Naive thymus-derived CD4-positive, alpha-beta T cell (primary cell): Measurements from ENCODE around the gene MEX3D. TPM values are rescaled to one million over a fixed set of nuclear protein-coding genes. Genes with fewer than 3 reads are reported as not detected.
A peak's percentile ranks its signal among the peaks of the same experiment; 100 is the strongest.

Experiments used
- ATAC-seq: fragments of 150-1000 bp; cut with Tn5 transposase; 2 replicates; pipeline ENCODE4 v1.10.0; 2021; ENCODE audit warnings: mild to moderate bottlenecking, moderate library complexity
- CTCF ChIA-PET: fragments of 350-600 bp; sonication (Branson Sonifier 250); formaldehyde crosslinking; loops from one replicate; lab custom pipeline; 2021; ENCODE audit warnings: antibody characterized with exemption; lab: Charles Lee
- POLR2A ChIA-PET: fragments of 350-600 bp; sonication (Branson Sonifier 250); formaldehyde crosslinking; loops from one replicate; lab custom pipeline; 2021; ENCODE audit warnings: antibody characterized with exemption, inconsistent platforms; lab: Charles Lee
- DNase-seq, 9 donors: peaks; one replicate each; pipeline versions ENCODE4 v3.0.0 to v3.0.0-alpha.2; 2020 to 2022; ENCODE audit warnings: mixed read lengths in 1 of 9
- H3K27ac ChIP-seq: one replicate; pipeline ENCODE4 v1.7.0; 2013; ENCODE audit warnings: mild to moderate bottlenecking, low read depth, low read length, moderate library complexity
- H3K27me3 ChIP-seq, 2 donors: one replicate each; pipeline ENCODE4 v1.7.0; 2013; ENCODE audit warnings: low read length in 2 of 2, mild to moderate bottlenecking in 2 of 2, moderate library complexity in 2 of 2; ENCODE audit not compliant: control insufficient read depth in 2 of 2, insufficient read depth in 2 of 2
- H3K36me3 ChIP-seq, 3 experiments: 1 replicate in 2 of 3; 2 replicates in 1 of 3; pipeline ENCODE4 v1.7.0; 2013; ENCODE audit warnings: low read length in 3 of 3, mild to moderate bottlenecking in 3 of 3, moderate library complexity in 1 of 3; ENCODE audit not compliant: insufficient read depth in 3 of 3, control insufficient read depth in 2 of 3
- H3K4me1 ChIP-seq, 2 donors: one replicate each; pipeline ENCODE4 v1.7.0; 2013; ENCODE audit warnings: low read length in 2 of 2, mild to moderate bottlenecking in 2 of 2, moderate library complexity in 1 of 2; ENCODE audit not compliant: control insufficient read depth in 2 of 2, insufficient read depth in 2 of 2
- H3K4me3 ChIP-seq: 2 replicates; pipeline ENCODE4 v1.7.0; 2013; ENCODE audit warnings: mild to moderate bottlenecking, low read length
- H3K9me3 ChIP-seq, 3 experiments: 1 replicate in 2 of 3; 2 replicates in 1 of 3; pipeline ENCODE4 v1.7.0; 2013; ENCODE audit warnings: low read length in 3 of 3; ENCODE audit not compliant: control insufficient read depth in 2 of 3
- H3K27ac Mint-ChIP-seq, 9 donors: one replicate each; pipeline ENCODE4 v1.8.0; 2020 to 2022; ENCODE audit warnings: mixed read lengths in 9 of 9, mild to moderate bottlenecking in 8 of 9, moderate library complexity in 5 of 9, inconsistent platforms in 2 of 9
- H3K27me3 Mint-ChIP-seq, 5 donors: one replicate each; pipeline ENCODE4 v1.8.0; 2021 to 2022; ENCODE audit warnings: mixed read lengths in 5 of 5, mild to moderate bottlenecking in 1 of 5
- H3K36me3 Mint-ChIP-seq, 5 donors: one replicate each; pipeline ENCODE4 v1.8.0; 2020 to 2022; ENCODE audit warnings: mixed read lengths in 5 of 5, mild to moderate bottlenecking in 3 of 5, inconsistent platforms in 1 of 5
- H3K4me1 Mint-ChIP-seq, 7 donors: one replicate each; pipeline ENCODE4 v1.8.0; 2020 to 2022; ENCODE audit warnings: mixed read lengths in 7 of 7, mild to moderate bottlenecking in 3 of 7, inconsistent platforms in 1 of 7
- H3K4me3 Mint-ChIP-seq, 10 donors: one replicate each; pipeline ENCODE4 v1.8.0; 2020 to 2022; ENCODE audit warnings: mild to moderate bottlenecking in 10 of 10, mixed read lengths in 10 of 10, moderate library complexity in 6 of 10, inconsistent platforms in 2 of 10
- H3K9me3 Mint-ChIP-seq, 11 donors: one replicate each; pipeline ENCODE4 v1.8.0; 2020 to 2022; ENCODE audit warnings: mixed read lengths in 11 of 11, mild to moderate bottlenecking in 4 of 11, inconsistent platforms in 1 of 11, moderate library complexity in 1 of 11
- intact Hi-C, 2 donors: fragments of 100-400 bp; cut with micrococcal nuclease; formaldehyde crosslinking; loops; one replicate each; pipeline ENCODE4 v1.15.1; 2023
- polyA plus RNA-seq, 2 donors: library from polyadenylated mRNA; unstranded; fragments of 300-500 nt; fragmentation: Illumina TruSeq; gene quantifications; one replicate each; pipeline ENCODE4 v1.2.3, GENCODE V29; 2021
- total RNA-seq, 6 experiments: library from RNA in 5 of 6; stranded (reverse) in 5 of 6; gene quantifications; 1 replicate in 5 of 6; 2 replicates in 1 of 6; pipeline ENCODE4 v1.2.3 and lab custom pipeline; 2021 to 2026

The MEX3D gene
- total and polyA plus RNA-seq, 7 experiments from 2014 or later: 2.1 to 8.3 (median 2.3) TPM; not detected in 2

DNA sequence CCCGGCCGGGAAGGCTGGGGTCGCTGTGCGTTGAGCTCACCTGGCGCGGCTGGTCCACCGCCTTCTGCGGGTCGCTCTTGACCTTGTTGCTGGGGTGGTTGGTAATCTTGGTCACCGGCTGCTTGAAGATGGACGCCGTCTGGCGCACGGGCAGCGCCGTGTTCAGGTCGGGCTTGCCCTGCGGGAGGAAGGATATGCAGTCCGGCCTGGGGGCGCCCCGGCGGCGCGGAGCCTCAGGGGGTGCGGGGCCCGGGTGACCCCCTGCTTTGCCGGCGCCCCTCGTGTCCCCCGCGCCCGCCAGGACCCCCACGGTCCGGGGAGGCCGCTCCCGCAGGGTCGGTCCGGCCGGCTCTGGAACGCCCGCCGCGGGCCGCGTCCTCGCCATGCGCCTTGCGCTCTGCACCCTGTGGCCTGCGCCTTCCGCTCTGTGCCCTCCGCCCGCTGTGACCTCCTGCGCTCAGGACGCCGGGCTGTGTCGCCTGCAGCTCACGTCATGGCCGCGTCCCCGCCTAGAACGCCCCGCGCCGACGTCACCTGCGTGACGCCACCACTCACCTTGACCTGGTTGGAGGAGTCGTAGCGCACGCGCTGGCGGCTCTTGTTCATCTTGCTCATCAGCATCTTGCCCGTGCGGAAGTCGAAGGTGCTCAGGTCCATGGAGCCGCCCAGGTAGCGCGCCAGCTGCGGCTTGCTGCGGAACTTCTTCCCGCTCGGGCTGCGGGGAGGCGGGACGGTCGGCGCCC lies 16.5 kb upstream of the MEX3D start:
- Histone ChIP-seq H3K4me1 (no peaks in the 10 kb centered on the region), H3K27me3 (no peaks in the 10 kb centered on the region), H3K36me3 (peaks cover 0 to 50% (median 4%) of the 10 kb centered on the region in 3 experiments), H3K27ac (no peak overlapping the region), H3K4me3 (no peak overlapping the region), H3K9me3 (no peaks in the 10 kb centered on the region)
- no peaks in the 10 kb centered on the region for H3K27me3 Mint-ChIP-seq
- intact Hi-C loops: no loop called here
- POLR2A ChIA-PET: interaction anchor here (1.3 kb wide), 1 partner anchor 8 kb away, joined by 3 read pairs; the partner anchor contains the start of gene MBD3
- DNase-seq (no peak), ATAC-seq (no peak)
- no peak overlapping the region for H3K4me3 Mint-ChIP-seq
- peaks cover 2 to 14% (median 6%) of the 10 kb centered on the region in 7 donors for H3K4me1 Mint-ChIP-seq
- no peaks in the 10 kb centered on the region for H3K9me3 Mint-ChIP-seq
- H3K36me3 Mint-ChIP-seq: peaks cover 0 to 15% (median 0%) of the 10 kb centered on the region in 5 donors
- no peak overlapping the region for H3K27ac Mint-ChIP-seq
- CTCF ChIA-PET: interaction anchor here (0.6 kb wide), 1 partner anchor 88 kb away, joined by 5 read pairs; no protein-coding TSS in a partner anchor

DNA sequence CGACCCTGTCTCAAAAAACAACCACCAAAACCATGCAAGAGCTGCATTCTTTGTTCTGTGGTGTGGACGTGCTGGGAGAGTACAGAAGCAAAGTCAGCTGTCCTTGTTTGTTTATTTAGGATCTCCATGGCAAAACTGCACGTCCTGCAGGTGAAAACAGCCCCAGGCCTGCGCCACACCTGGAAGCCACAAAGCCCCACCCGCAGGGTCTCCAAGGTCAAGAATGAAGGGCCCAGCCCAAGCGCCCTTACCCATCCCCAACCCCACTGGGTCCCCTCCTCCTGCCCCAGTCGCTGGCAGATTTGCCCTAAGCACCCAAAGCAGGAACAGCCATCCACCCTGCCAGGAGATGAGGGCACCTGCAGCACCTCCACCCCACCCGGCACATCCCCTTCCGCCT lies 14.1 kb upstream of the MEX3D start:
- no peak overlapping the region for H3K27ac ChIP-seq
- H3K9me3 ChIP-seq: no peaks in the 10 kb centered on the region
- Mint-ChIP-seq H3K4me1 (peaks cover 0 to 9% (median 4%) of the 10 kb centered on the region in 7 donors), H3K4me3 (no peak overlapping the region), H3K27ac (peak overlapping the region in 1 of 9 donors; percentile 70), H3K36me3 (peaks cover 0 to 19% (median 0%) of the 10 kb centered on the region in 5 donors), H3K27me3 (no peaks in the 10 kb centered on the region), H3K9me3 (no peaks in the 10 kb centered on the region)
- no peaks in the 10 kb centered on the region for H3K4me1 ChIP-seq
- H3K4me3 ChIP-seq: no peak overlapping the region
- CTCF ChIA-PET: interaction anchor here (0.7 kb wide), 1 partner anchor 147 kb away, joined by 3 read pairs; no protein-coding TSS in a partner anchor
- intact Hi-C loops: no loop called here
- POLR2A ChIA-PET: interaction anchor here (2.1 kb wide), 1 partner anchor 11 kb away, joined by 6 read pairs; the partner anchor contains the start of gene MBD3
- DNase-seq (no peak), ATAC-seq (no peak)
- peaks cover 0 to 72% (median 4%) of the 10 kb centered on the region in 3 experiments for H3K36me3 ChIP-seq
- H3K27me3 ChIP-seq: no peaks in the 10 kb centered on the region

DNA sequence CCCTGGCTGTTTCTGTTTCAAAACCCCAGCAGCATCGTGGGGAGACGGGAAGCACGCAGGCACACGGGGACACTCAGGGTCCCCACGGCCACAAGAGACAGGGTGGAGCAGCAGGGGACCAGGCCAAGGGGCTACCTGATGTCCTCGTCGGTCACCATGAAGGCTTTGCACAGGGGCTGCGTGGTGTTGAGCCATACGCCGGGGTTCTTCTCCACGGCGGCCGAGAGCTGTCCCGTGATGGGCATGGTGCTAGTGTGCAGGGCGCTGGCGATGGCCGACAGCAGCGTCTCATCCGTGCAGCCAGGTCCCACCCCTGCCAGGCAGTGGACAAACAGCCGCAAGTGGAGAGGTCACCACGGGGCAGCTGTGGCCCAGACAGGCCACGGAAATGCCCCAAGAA lies 12.8 kb upstream of the MEX3D start:
- Mint-ChIP-seq H3K9me3 (no peaks in the 10 kb centered on the region), H3K4me3 (no peak overlapping the region), H3K4me1 (peaks cover 0 to 5% (median 2%) of the 10 kb centered on the region in 7 donors), H3K27me3 (no peaks in the 10 kb centered on the region), H3K27ac (no peak overlapping the region), H3K36me3 (peaks cover 0 to 17% (median under 1%) of the 10 kb centered on the region in 5 donors)
- no peak for ATAC-seq
- intact Hi-C loops: no loop called here
- CTCF ChIA-PET: no interaction called here
- no peak for DNase-seq
- H3K27me3 ChIP-seq: no peaks in the 10 kb centered on the region
- peaks cover 0 to 80% (median 4%) of the 10 kb centered on the region in 3 experiments for H3K36me3 ChIP-seq
- no peak overlapping the region for H3K4me3 ChIP-seq
- no peaks in the 10 kb centered on the region for H3K4me1 ChIP-seq
- no peaks in the 10 kb centered on the region for H3K9me3 ChIP-seq
- H3K27ac ChIP-seq: no peak overlapping the region
- POLR2A ChIA-PET: interaction anchor here (0.5 to 2.1 kb wide), 2 partner anchors 12 to 20 kb away, joined by 3 to 6 read pairs; partner anchors contain the start of gene MBD3

DNA sequence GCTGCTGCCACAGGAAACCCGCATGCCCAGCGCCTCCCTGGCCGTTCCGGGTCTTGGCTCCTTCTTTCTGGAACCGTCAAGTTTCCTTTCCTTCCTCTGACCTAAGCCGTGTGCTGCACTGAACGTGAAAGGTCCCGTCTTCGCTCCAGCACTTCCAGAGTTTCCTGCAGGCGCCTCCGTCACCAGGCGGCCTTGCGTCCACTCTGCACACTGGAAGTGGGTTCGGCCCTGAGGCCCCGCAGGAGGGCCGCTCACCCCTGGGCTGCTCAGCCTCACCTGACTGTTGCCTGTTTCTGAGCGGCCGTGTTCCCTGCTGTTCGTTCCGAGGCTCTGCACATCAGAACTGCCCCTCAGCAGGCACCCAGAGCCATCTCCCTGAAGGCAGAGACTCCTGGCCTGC lies 12.3 kb upstream of the MEX3D start:
- POLR2A ChIA-PET: interaction anchor here (2.1 kb wide), 1 partner anchor 12 kb away, joined by 6 read pairs; the partner anchor contains the start of gene MBD3
- Mint-ChIP-seq H3K27ac (no peak overlapping the region), H3K4me1 (peaks cover 0 to 4% (median 0%) of the 10 kb centered on the region in 7 donors), H3K27me3 (no peaks in the 10 kb centered on the region), H3K36me3 (peaks cover 0 to 15% (median 4%) of the 10 kb centered on the region in 5 donors), H3K4me3 (no peak overlapping the region), H3K9me3 (no peaks in the 10 kb centered on the region)
- no peak for ATAC-seq
- intact Hi-C loops: no loop called here
- peaks cover 0 to 83% (median 4%) of the 10 kb centered on the region in 3 experiments for H3K36me3 ChIP-seq
- no peak overlapping the region for H3K4me3 ChIP-seq
- no peaks in the 10 kb centered on the region for H3K9me3 ChIP-seq
- no peak for DNase-seq
- no peaks in the 10 kb centered on the region for H3K4me1 ChIP-seq
- H3K27ac ChIP-seq: no peak overlapping the region
- CTCF ChIA-PET: no interaction called here
- H3K27me3 ChIP-seq: no peaks in the 10 kb centered on the region

DNA sequence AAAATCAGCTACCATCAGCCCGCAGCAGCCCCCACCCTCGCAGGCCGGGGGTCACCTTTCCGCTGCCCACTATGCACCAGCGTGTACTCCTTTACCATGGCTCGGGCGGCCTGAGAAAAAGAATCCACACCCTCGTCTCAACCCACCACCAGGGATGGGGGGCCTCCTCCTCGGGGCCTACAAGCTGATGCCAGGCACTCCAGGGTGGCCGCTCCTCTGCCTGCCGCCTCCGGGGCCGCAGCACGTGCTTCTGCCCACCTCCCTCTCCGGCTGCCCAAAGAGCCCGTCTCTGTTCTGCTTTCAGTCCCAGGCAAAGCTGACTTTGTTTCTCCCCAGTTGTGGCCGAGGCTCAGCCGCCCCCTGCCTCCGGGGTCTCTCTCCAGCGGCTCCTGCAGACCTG lies 11.1 kb upstream of the MEX3D start:
- ATAC-seq: no peak
- no peak overlapping the region for H3K4me3 Mint-ChIP-seq
- no peaks in the 10 kb centered on the region for H3K27me3 Mint-ChIP-seq
- POLR2A ChIA-PET: no interaction called here
- peaks cover 0 to 15% (median 4%) of the 10 kb centered on the region in 5 donors for H3K36me3 Mint-ChIP-seq
- DNase-seq: no peak
- peaks cover 0 to 4% (median 0%) of the 10 kb centered on the region in 7 donors for H3K4me1 Mint-ChIP-seq
- no peaks in the 10 kb centered on the region for H3K27me3 ChIP-seq
- CTCF ChIA-PET: no interaction called here
- peaks cover 0 to 77% (median 4%) of the 10 kb centered on the region in 3 experiments for H3K36me3 ChIP-seq
- H3K9me3 ChIP-seq: no peaks in the 10 kb centered on the region
- H3K27ac Mint-ChIP-seq: no peak overlapping the region
- no peaks in the 10 kb centered on the region for H3K4me1 ChIP-seq
- intact Hi-C loops: no loop called here
- H3K4me3 ChIP-seq: no peak overlapping the region
- no peak overlapping the region for H3K27ac ChIP-seq
- H3K9me3 Mint-ChIP-seq: no peaks in the 10 kb centered on the region

DNA sequence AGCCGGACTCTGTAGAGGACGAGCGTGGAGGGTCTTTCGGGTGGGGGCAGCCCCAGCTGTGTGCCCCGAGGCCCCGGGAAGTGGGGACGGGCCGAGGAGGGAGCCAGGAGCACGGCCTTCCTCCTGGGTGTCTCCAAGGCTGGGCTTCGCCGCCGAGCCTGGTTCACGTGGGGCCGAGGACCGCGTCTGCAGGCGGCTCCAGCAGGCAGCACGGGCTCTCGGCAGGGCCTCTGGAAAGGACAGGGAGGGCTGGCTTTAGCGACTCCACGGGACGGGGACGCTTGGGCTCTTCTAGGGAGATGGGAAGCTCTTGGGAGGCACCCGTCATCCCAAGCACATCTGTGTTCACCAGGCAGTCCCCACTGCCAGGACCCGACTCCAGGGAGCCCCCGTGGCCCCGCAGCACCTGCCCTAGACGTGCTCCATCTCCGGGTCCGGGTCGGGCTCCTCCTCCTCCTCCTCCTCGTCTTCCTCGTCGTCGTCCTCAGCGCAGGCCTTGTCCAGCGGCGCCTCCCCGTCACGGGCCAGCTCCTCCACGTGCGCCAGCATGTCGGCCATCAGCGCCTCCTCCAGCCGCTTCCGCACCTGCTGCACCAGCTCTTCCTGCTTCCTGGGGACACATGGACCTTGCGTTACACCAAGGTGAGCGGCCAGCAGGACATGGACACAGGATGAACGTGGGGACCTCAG lies 9.9 kb upstream of the MEX3D start:
- no peak overlapping the region for H3K27ac ChIP-seq
- Mint-ChIP-seq H3K4me3 (no peak overlapping the region), H3K27ac (no peak overlapping the region), H3K36me3 (peaks cover 0 to 15% (median 4%) of the 10 kb centered on the region in 5 donors), H3K4me1 (peaks cover 0 to 5% (median 0%) of the 10 kb centered on the region in 7 donors), H3K27me3 (no peaks in the 10 kb centered on the region), H3K9me3 (no peaks in the 10 kb centered on the region)
- intact Hi-C loops: no loop called here
- DNase-seq: no peak
- H3K4me1 ChIP-seq: no peaks in the 10 kb centered on the region
- peaks cover 0 to 67% (median 4%) of the 10 kb centered on the region in 3 experiments for H3K36me3 ChIP-seq
- ATAC-seq: no peak
- no peak overlapping the region for H3K4me3 ChIP-seq
- ChIA-PET CTCF (no interaction called here), POLR2A (no interaction called here)
- no peaks in the 10 kb centered on the region for H3K9me3 ChIP-seq
- no peaks in the 10 kb centered on the region for H3K27me3 ChIP-seq
